CD4-positive, alpha-beta T cell treated with Interleukin-6 at 100 ng/mL for 8 hours (primary cell): ENCODE measurements around the gene SMAP1.

Experiments
- DNase-seq: peaks from one replicate; pipeline ENCODE4 v3.0.0-alpha.2; 2020; ENCODE audit warnings: mixed read lengths, low spot score

SMAP1 gene

GRCh38 chr6:70667711-70668498, at the start of gene SMAP1:
Gene SMAP1, plus strand, starts transcription at chr6:70667883. Its CDS starts 141 bp downstream, at chr6:70668024.
- DNase-seq = peak; percentile 93

GRCh38 chr6:70620746-70621145, 46.9 kb upstream of the SMAP1 start:
- no peak for DNase-seq

GRCh38 chr6:70622461-70622860, 45.2 kb upstream of the SMAP1 start:
- DNase-seq = no peak

GRCh38 chr6:70625436-70625835, 42.2 kb upstream of the SMAP1 start:
- no peak for DNase-seq

GRCh38 chr6:70627500-70628254, 40.0 kb upstream of the SMAP1 start:
- no peak for DNase-seq

GRCh38 chr6:70629929-70630328, 37.8 kb upstream of the SMAP1 start:
- DNase-seq = no peak

GRCh38 chr6:70633870-70634269, 33.8 kb upstream of the SMAP1 start:
- DNase-seq = no peak

- DNase-seq = no peak
These were observed 31.1 kb upstream of the SMAP1 start for GRCh38 chr6:70636596-70636995.

GRCh38 chr6:70638468-70638867, 29.2 kb upstream of the SMAP1 start:
- DNase-seq = no peak

GRCh38 chr6:70651326-70651905, 16.3 kb upstream of the SMAP1 start:
- DNase-seq = peak; percentile 63

- no peak for DNase-seq
These were observed 15.5 kb upstream of the SMAP1 start for GRCh38 chr6:70652216-70652615.

- no peak for DNase-seq
These were observed 10.0 kb upstream of the SMAP1 start for GRCh38 chr6:70657706-70658105.

- no peak for DNase-seq
These were observed 3.7 kb upstream of the SMAP1 start for GRCh38 chr6:70663881-70664466.

GRCh38 chr6:70666706-70667105, 977 bp upstream of the SMAP1 start:
- no peak for DNase-seq

- no peak for DNase-seq
These were observed 400 bp upstream of the SMAP1 start for GRCh38 chr6:70667256-70667710.

GRCh38 chr6:70668499-70668812, 773 bp downstream of the SMAP1 start:
- DNase-seq = no peak

- DNase-seq = no peak
These were observed 1.4 kb downstream of the SMAP1 start for GRCh38 chr6:70669133-70669532.

GRCh38 chr6:70672549-70672948, 4.9 kb downstream of the SMAP1 start:
- no peak for DNase-seq

- no peak for DNase-seq
These were observed 5.4 kb downstream of the SMAP1 start for GRCh38 chr6:70673054-70673453.

GRCh38 chr6:70673601-70674000, 5.9 kb downstream of the SMAP1 start:
- no peak for DNase-seq

- DNase-seq = no peak
These were observed 8.1 kb downstream of the SMAP1 start for GRCh38 chr6:70675822-70676221.

- no peak for DNase-seq
These were observed 9.1 kb downstream of the SMAP1 start for GRCh38 chr6:70676821-70677220.

GRCh38 chr6:70680396-70680795, 12.7 kb downstream of the SMAP1 start:
- DNase-seq = no peak
